MM.1S (cell line): Measurements from ENCODE around the gene RNF11.
"Not testable (repeated sequence)": the region's sequence is repeated elsewhere in the genome, so short reads cannot be mapped to it uniquely, and the experiment has no call there.

Source experiments
- DNase-seq: peaks from one replicate; pipeline ENCODE4 v3.0.0-alpha.2; 2015
- H2AFZ ChIP-seq: fragments of 300-600 bp; sonication (generic); 2 replicates; pipeline ENCODE4 v1.6.0; 2016; ENCODE audit warnings: antibody characterized with exemption, low read length
- H3F3A ChIP-seq: fragments of 300-600 bp; sonication (generic); 2 replicates; pipeline ENCODE4 v1.6.1; 2016; ENCODE audit warnings: mild to moderate bottlenecking, antibody characterized with exemption, low read length, moderate library complexity, mixed read lengths; ENCODE audit not compliant: insufficient read depth
- H3K27ac ChIP-seq: fragments of 300-600 bp; sonication (generic); 2 replicates; pipeline ENCODE4 v1.5.1; 2016; ENCODE audit warnings: mild to moderate bottlenecking, low read length
- H3K27me3 ChIP-seq: fragments of 300-600 bp; sonication (generic); replicated peaks from 2 replicates; pipeline ENCODE4 v1.6.0; 2016; ENCODE audit warnings: low read length; ENCODE audit not compliant: insufficient read depth
- H3K36me3 ChIP-seq: fragments of 300-600 bp; sonication (generic); replicated peaks from 2 replicates; pipeline ENCODE4 v1.6.1; 2016; ENCODE audit warnings: mild to moderate bottlenecking, low read length, mixed read lengths; ENCODE audit not compliant: insufficient read depth
- H3K4me1 ChIP-seq: fragments of 300-600 bp; sonication (generic); 2 replicates; pipeline ENCODE4 v1.6.1; 2016; ENCODE audit warnings: low read length, mixed read lengths
- H3K4me2 ChIP-seq: fragments of 300-600 bp; sonication (generic); 2 replicates; pipeline ENCODE4 v1.6.0; 2016; ENCODE audit warnings: low read depth, low read length
- H3K4me3 ChIP-seq: fragments of 300-600 bp; sonication (generic); 2 replicates; pipeline ENCODE4 v1.5.1; 2016; ENCODE audit warnings: low read length, mixed read lengths
- H3K79me2 ChIP-seq: fragments of 300-600 bp; sonication (generic); 2 replicates; pipeline ENCODE4 v1.6.1; 2016; ENCODE audit warnings: mixed run types, low read length, mixed read lengths
- H3K9ac ChIP-seq: fragments of 300-600 bp; sonication (generic); 2 replicates; pipeline ENCODE4 v1.6.1; 2016; ENCODE audit warnings: low read length, mixed read lengths
- H3K9me2 ChIP-seq: fragments of 300-600 bp; sonication (generic); replicated peaks from 2 replicates; pipeline ENCODE4 v1.6.1; 2016; ENCODE audit warnings: mild to moderate bottlenecking, low read length, mixed read lengths; ENCODE audit not compliant: insufficient read depth
- H3K9me3 ChIP-seq: fragments of 300-600 bp; sonication (generic); replicated peaks from 2 replicates; pipeline ENCODE4 v1.6.1; 2016; ENCODE audit warnings: mild to moderate bottlenecking, low read length, mixed read lengths; ENCODE audit not compliant: insufficient read depth
- H4K20me1 ChIP-seq: fragments of 300-600 bp; sonication (generic); 2 replicates; pipeline ENCODE4 v1.6.1; 2016; ENCODE audit warnings: mild to moderate bottlenecking, low read length, moderate library complexity, mixed read lengths; ENCODE audit not compliant: insufficient read depth
- CTCF ChIP-seq: fragments of 300-600 bp; sonication (generic); IDR thresholded peaks from 2 replicates; pipeline ENCODE4 v1.5.1; 2016; ENCODE audit warnings: antibody characterized with exemption, low read length, mixed read lengths
- EZH2 ChIP-seq: fragments of 300-600 bp; sonication (generic); optimal IDR thresholded peaks from 2 replicates; pipeline ENCODE3; 2017; ENCODE audit warnings: low read depth, mild to moderate bottlenecking, antibody characterized with exemption, low read length, mixed read lengths
- EZH2phosphoT487 ChIP-seq: fragments of 300-600 bp; sonication (generic); IDR thresholded peaks from 2 replicates; pipeline ENCODE4 v1.6.1; 2018; ENCODE audit warnings: antibody characterized with exemption, low read length

RNF11 gene

GRCh38 chr1:51224255-51224654, 11.8 kb upstream of the RNF11 start:
- Histone ChIP-seq H3K9me2 (no peaks in the 10 kb centered on the region), H2AFZ (no peak overlapping the region), H3K9ac (no peak overlapping the region), H3K36me3 (no peaks in the 10 kb centered on the region), H3K4me2 (no peak overlapping the region), H3K27ac (no peak overlapping the region), H3K4me1 (no peaks in the 10 kb centered on the region), H3K27me3 (no peaks in the 10 kb centered on the region), H4K20me1 (no peaks in the 10 kb centered on the region), H3K4me3 (no peak overlapping the region), H3F3A (no peaks in the 10 kb centered on the region), H3K9me3 (no peaks in the 10 kb centered on the region), H3K79me2 (no peaks in the 10 kb centered on the region)
- no peak for TF ChIP-seq EZH2
- TF ChIP-seq EZH2phosphoT487, result no peak
- TF ChIP-seq CTCF, result no peak
- DNase-seq, result no peak

- not testable (repeated sequence) for H3K4me1 ChIP-seq, H2AFZ ChIP-seq, H3K4me2 ChIP-seq, H3K36me3 ChIP-seq, H3K9ac ChIP-seq, H3F3A ChIP-seq, DNase-seq, H3K27me3 ChIP-seq, H3K9me2 ChIP-seq, H3K4me3 ChIP-seq, H4K20me1 ChIP-seq, H3K9me3 ChIP-seq, H3K79me2 ChIP-seq, H3K27ac ChIP-seq
These were observed 8.7 kb upstream of the RNF11 start for GRCh38 chr1:51227231-51227960.

GRCh38 chr1:51228471-51228870, 7.6 kb upstream of the RNF11 start:
- not testable (repeated sequence) for H3K27me3 ChIP-seq, DNase-seq, H3F3A ChIP-seq, H2AFZ ChIP-seq, H3K9ac ChIP-seq, H3K27ac ChIP-seq, H3K9me3 ChIP-seq, H3K4me3 ChIP-seq, H3K9me2 ChIP-seq, H3K36me3 ChIP-seq, H3K4me2 ChIP-seq, H3K4me1 ChIP-seq, H3K79me2 ChIP-seq, H4K20me1 ChIP-seq

- TF ChIP-seq EZH2, result no peak
- TF ChIP-seq EZH2phosphoT487, result no peak
- no peak for TF ChIP-seq CTCF
- no peak overlapping the region for H3K4me2 ChIP-seq
- DNase-seq, result no peak
These were observed 5.5 kb upstream of the RNF11 start for GRCh38 chr1:51230501-51231078.

More at GRCh38 chr1:51230501-51231078, 5.5 kb upstream of the RNF11 start:
- H3K9ac ChIP-seq, result no peak overlapping the region
- H4K20me1 ChIP-seq, result no peaks in the 10 kb centered on the region
- no peaks in the 10 kb centered on the region for H3K9me3 ChIP-seq
- H2AFZ ChIP-seq, result no peak overlapping the region
- H3K36me3 ChIP-seq, result no peaks in the 10 kb centered on the region
- H3F3A ChIP-seq, result peaks cover 21% of the 10 kb centered on the region
- H3K4me1 ChIP-seq, result peaks cover 8% of the 10 kb centered on the region
- H3K27ac ChIP-seq, result no peak overlapping the region
- no peaks in the 10 kb centered on the region for H3K27me3 ChIP-seq
- H3K4me3 ChIP-seq, result no peak overlapping the region
- H3K9me2 ChIP-seq, result no peaks in the 10 kb centered on the region
- no peaks in the 10 kb centered on the region for H3K79me2 ChIP-seq
